Coronary artery (tissue), 2 donors: Measurements from ENCODE around the gene TTC27.
"Not testable (repeated sequence)": the region's sequence is repeated elsewhere in the genome, so short reads cannot be mapped to it uniquely, and the experiment has no call there.

Experiments
- DNase-seq: peaks from one replicate; pipeline ENCODE4 v3.0.0-alpha.2; 2017; ENCODE audit warnings: low spot score
- H3K27ac ChIP-seq, 2 donors: fragments of 200-600 bp; sonication (generic); one replicate each; pipeline ENCODE4 v1.5.1; 2016 to 2019
- H3K4me3 ChIP-seq: fragments of 200-600 bp; sonication (generic); 2 replicates; pipeline ENCODE4 v1.5.1; 2016; ENCODE audit warnings: mild to moderate bottlenecking, moderate library complexity
- TF ChIP-seq, protein P1 (sequence below): fragments of 200-600 bp; sonication (generic); IDR thresholded peaks from one replicate; pipeline ENCODE4 v1.5.1; 2019; ENCODE audit warnings: antibody characterized with exemption

TTC27 gene

DNA sequence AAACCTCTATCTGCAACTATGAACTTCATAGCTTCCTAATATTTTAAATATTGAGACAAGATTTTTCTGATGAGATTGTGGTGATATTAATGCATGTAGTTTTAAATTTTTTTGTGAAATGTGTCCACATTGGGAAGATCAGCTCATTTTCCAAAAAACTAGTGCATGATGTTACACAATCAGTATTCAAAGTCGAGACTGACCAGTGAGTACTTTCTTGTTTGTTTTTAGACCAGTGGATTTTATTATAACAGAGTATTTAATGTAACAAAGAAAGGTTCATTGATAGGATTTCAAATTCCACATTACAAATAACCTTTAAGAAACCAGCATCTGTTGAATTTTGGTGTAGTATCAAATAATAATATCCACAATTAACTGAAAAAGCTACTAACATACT lies 99.3 kb downstream of the TTC27 start:
- Histone ChIP-seq H3K4me3 (no peak overlapping the region), H3K27ac (no peak overlapping the region)
- no peak for DNase-seq
- TF ChIP-seq, protein P1, sequence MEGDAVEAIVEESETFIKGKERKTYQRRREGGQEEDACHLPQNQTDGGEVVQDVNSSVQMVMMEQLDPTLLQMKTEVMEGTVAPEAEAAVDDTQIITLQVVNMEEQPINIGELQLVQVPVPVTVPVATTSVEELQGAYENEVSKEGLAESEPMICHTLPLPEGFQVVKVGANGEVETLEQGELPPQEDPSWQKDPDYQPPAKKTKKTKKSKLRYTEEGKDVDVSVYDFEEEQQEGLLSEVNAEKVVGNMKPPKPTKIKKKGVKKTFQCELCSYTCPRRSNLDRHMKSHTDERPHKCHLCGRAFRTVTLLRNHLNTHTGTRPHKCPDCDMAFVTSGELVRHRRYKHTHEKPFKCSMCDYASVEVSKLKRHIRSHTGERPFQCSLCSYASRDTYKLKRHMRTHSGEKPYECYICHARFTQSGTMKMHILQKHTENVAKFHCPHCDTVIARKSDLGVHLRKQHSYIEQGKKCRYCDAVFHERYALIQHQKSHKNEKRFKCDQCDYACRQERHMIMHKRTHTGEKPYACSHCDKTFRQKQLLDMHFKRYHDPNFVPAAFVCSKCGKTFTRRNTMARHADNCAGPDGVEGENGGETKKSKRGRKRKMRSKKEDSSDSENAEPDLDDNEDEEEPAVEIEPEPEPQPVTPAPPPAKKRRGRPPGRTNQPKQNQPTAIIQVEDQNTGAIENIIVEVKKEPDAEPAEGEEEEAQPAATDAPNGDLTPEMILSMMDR: no peak

DNA sequence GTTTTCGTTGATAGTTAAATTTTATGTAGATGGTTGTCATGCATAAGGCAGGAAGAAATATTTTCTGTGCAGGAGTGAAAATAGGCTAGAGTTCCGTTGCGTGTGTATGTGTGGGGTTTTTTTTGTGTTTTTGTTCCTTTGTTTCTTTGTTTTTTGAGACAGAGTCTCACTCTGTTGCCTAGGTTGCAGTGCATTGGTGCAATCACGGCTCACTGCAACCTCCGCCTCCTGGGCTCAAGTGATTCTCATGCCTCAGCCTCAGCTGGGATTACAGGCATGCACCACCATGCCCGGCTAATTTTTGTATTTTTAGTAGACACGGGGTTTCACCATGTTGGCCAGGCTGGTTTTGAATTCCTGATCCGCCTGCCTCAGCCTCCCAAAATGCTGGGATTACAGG lies 103.1 kb downstream of the TTC27 start:
- DNase-seq, H3K27ac ChIP-seq, H3K4me3 ChIP-seq: not testable (repeated sequence)

DNA sequence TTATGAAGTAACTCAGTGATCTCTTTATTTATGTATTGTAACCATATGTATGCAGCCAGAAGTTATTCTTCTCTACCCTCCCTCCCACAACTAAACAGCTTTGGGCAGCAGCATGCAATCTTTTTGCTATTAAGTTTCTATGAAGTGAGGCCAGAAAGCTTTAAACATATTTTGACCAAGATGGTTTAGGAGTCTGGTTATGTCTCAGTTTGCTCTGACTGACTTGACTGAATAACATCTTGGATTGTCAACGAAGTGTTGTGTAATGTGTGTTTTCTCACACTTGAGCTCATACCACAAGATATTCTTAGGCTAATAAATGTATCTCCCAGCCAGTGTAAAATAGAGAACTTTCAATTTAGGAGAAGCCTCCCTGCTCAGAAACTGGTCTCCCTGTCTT lies 104.3 kb downstream of the TTC27 start:
- TF ChIP-seq, protein P1: no peak
- no peak overlapping the region for H3K27ac ChIP-seq
- H3K4me3 ChIP-seq: no peak overlapping the region
- DNase-seq: no peak

DNA sequence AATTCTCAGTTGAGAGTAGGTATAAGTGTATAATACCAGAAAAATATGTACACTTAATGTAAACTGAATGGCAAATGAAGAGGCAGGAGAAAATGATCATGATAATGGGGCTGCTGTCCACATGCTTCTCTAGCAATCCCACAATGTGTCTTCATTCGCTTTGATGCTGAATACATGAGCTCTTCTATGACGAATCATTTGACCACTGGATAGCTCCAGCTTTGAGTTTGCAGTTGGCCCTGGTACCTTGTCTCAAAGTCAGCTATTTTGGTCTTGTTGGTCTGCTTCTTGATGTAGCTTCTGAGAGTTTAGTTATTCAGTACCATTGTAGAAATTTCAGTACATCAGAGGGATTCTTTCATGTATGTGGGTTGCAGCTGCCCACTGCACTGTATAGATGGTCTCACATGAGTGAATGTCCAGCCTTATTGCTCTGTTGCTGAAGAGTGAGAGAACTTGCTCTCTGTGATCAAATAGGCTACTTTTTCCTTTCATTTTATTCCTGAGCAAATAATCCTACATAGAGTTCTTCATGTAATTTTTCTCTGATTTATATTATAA lies 105.1 kb downstream of the TTC27 start:
- TF ChIP-seq, protein P1: no peak
- no peak for DNase-seq
- no peak overlapping the region for H3K4me3 ChIP-seq
- H3K27ac ChIP-seq: no peak overlapping the region

DNA sequence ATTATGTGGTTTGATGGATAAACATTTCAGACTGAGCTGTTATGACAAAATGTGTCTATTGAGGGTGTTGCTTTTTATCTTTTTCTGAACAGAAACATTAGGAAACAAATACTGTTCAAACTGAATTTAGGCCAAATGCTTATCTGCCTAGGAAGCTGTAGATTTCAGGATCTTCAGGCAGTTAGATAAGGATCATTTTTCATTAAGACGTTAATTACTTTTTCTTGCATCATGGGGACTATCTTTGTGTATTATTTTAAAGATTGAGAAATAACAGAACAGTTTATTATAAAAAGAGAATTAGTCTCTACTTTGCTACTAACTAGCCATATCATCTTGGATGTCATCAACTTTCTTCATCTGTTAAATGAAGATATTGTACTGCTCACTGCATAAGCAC lies 107.5 kb downstream of the TTC27 start:
- DNase-seq: no peak
- H3K4me3 ChIP-seq: no peak overlapping the region
- H3K27ac ChIP-seq: no peak overlapping the region
- TF ChIP-seq, protein P1: no peak

DNA sequence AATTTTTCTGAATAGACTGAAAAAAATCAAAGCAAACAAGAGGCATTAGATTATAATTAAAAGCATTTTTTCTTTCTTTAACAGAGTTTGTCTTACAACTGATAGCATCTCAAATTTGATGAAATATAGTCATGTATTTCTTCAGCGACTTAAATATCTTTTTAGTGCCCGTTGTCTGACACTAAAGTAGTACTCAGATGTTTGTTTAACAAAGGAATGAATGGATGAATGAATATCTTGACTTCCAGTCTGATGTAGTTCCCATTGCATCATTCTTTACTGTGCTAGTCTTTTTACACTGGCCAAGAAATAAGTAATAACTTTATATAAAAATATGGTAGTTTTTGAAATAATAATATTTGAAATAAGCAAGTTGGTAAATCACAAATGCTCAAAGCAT lies 111.1 kb downstream of the TTC27 start:
- Histone ChIP-seq H3K27ac (no peak overlapping the region), H3K4me3 (no peak overlapping the region)
- no peak for DNase-seq
- TF ChIP-seq, protein P1: no peak

DNA sequence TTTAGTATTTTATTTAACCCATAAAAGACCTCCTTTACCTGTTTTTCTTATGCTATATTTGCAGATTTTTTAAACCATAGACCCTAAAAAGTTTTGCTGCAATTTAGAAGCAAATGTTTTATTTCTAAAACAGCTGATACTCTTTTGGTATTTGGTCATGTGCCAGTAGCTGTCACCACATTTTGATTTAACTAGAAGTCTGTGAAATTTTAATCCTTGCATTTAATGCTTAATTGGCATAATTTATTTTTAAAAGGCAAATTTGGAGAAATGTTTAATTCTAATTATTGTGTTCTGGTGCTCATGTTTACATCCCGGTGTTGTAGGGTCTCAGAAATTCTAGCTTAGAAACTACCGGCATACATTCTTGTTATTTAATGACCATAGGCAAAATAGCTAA lies 111.8 kb downstream of the TTC27 start:
- no peak for DNase-seq
- H3K4me3 ChIP-seq: no peak overlapping the region
- TF ChIP-seq, protein P1: no peak
- H3K27ac ChIP-seq: no peak overlapping the region

DNA sequence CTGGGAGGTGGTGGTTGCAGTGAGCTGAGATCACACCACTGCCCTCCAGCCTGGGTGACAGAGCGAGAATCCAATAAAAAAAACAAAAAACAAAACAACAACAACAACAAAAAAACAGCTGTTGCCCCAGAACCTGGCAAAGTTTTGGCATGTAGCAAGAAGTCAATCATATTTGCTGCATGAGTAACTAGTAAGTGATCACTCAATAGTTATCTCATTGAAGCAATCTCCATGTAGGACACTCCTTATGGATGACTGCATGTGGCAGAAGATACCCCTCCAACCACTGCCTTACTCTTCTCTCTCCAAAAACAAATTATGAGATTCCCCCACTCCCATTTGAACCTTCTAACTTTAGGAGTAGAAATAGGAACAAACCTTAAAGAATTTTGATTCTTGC lies 113.7 kb downstream of the TTC27 start:
- no peak overlapping the region for H3K4me3 ChIP-seq
- no peak for DNase-seq
- TF ChIP-seq, protein P1: no peak
- H3K27ac ChIP-seq: no peak overlapping the region
